HepG2 (cell line): Measurements from ENCODE around the gene FAM3B. TPM values are rescaled to one million over a fixed set of nuclear protein-coding genes. Genes with fewer than 3 reads are reported as not detected.

Experiments
- ATAC-seq: fragments of 200-7000 bp; cut with Tn5 transposase; 3 replicates; pipeline ENCODE4 v1.9.1; 2020; ENCODE audit warnings: mild to moderate bottlenecking, moderate library complexity
- BruUV-seq: library from RNA; stranded (reverse); fragments of 400-500 nt; replicated peaks from 2 replicates; lab custom pipeline; 2021; lab: Mats Ljungman, UMichigan
- CTCF ChIA-PET: fragments of 300-600 bp; formaldehyde crosslinking; extraction: SDS; loops from one replicate; lab custom pipeline; 2021; ENCODE audit warnings: low total read pairs, inconsistent platforms, low intra/inter-chr PET ratio; lab: Yijun Ruan, JAX
- POLR2A ChIA-PET: fragments of 350-600 bp; sonication (Branson Sonifier 250); formaldehyde crosslinking; loops from one replicate; lab custom pipeline; 2020; ENCODE audit warnings: antibody characterized with exemption, inconsistent platforms; lab: Yijun Ruan, JAX
- DNase-seq: peaks from one replicate; pipeline ENCODE4 v3.0.0-alpha.2; 2015; ENCODE audit warnings: low spot score
- FAIRE-seq: peaks from 3 replicates; lab custom pipeline; 2011; peaks lifted over from hg19 to GRCh38; lab: Jason Lieb, UNC
- H2AFZ ChIP-seq: one replicate; pipeline ENCODE4 v1.6.1; 2011; ENCODE audit warnings: low read length, inconsistent platforms
- H3K27ac ChIP-seq: fragments of 300-600 bp; 3 replicates; pipeline ENCODE4 v1.8.0; 2011; ENCODE audit warnings: mixed run types, mild to moderate bottlenecking, mixed read lengths, low read length, inconsistent platforms; ENCODE audit not compliant: insufficient read depth; ENCODE audit errors: extremely low read length
- H3K27me3 ChIP-seq, 2 experiments: fragments of 200-600 bp in 1 of 2; 2 replicates in 1 of 2; 3 replicates in 1 of 2; pipeline versions ENCODE4 v1.6.0 to v1.8.0; 2011; ENCODE audit warnings: low read length in 2 of 2, mild to moderate bottlenecking in 2 of 2, moderate library complexity in 2 of 2, inconsistent platforms in 1 of 2; ENCODE audit not compliant: insufficient read depth in 2 of 2, control insufficient read depth in 1 of 2
- H3K36me3 ChIP-seq, 2 experiments: fragments of 200-600 bp in 1 of 2; replicated peaks in 1 of 2; 2 replicates in 1 of 2; 3 replicates in 1 of 2; pipeline versions ENCODE4 v1.5.1 to v1.8.0; 2011; ENCODE audit warnings: low read length in 2 of 2, inconsistent platforms in 1 of 2; ENCODE audit not compliant: insufficient read depth in 2 of 2, control insufficient read depth in 1 of 2
- H3K4me1 ChIP-seq: 2 replicates; pipeline ENCODE4 v1.5.1; 2012; ENCODE audit warnings: low read length, inconsistent platforms; ENCODE audit not compliant: insufficient read depth
- H3K4me2 ChIP-seq: 2 replicates; pipeline ENCODE4 v1.6.0; 2011; ENCODE audit warnings: low read depth, low read length, inconsistent platforms
- H3K4me3 ChIP-seq, 3 experiments: fragments of 200-600 bp in 1 of 3; sonication (generic), shearing (Covaris generic) in 1 of 3; replicated peaks in 1 of 3; 2 replicates each; pipeline ENCODE4 v1.5.1; 2011 to 2016; ENCODE audit warnings: low read length in 3 of 3, inconsistent platforms in 2 of 3, low read depth in 2 of 3, mild to moderate bottlenecking in 2 of 3, control low read depth in 1 of 3, mixed read lengths in 1 of 3; ENCODE audit not compliant: insufficient read depth in 1 of 3
- H3K79me2 ChIP-seq: one replicate; pipeline ENCODE4 v1.6.1; 2011; ENCODE audit warnings: low read length, inconsistent platforms; ENCODE audit not compliant: insufficient read depth
- H3K9ac ChIP-seq: 2 replicates; pipeline ENCODE4 v1.6.0; 2011; ENCODE audit warnings: mild to moderate bottlenecking, low read depth, low read length, inconsistent platforms; ENCODE audit not compliant: insufficient read depth
- H3K9me3 ChIP-seq: 2 replicates; pipeline ENCODE4 v1.5.1; 2012; ENCODE audit warnings: mild to moderate bottlenecking, low read length
- H4K20me1 ChIP-seq: 2 replicates; pipeline ENCODE4 v1.6.0; 2011; ENCODE audit warnings: inconsistent platforms, mild to moderate bottlenecking, low read length, moderate library complexity; ENCODE audit not compliant: insufficient read depth
- ADNP ChIP-seq: sonication (generic); formaldehyde crosslinking; IDR thresholded peaks from 2 replicates; pipeline ENCODE4 v1.4.0; 2020; ENCODE audit warnings: missing genetic modification reagents
- ELF3 ChIP-seq: IDR thresholded peaks from 2 replicates; pipeline ENCODE4 v1.6.1; 2016; ENCODE audit warnings: missing genetic modification reagents, missing compliant biosample characterization
- GTF2F1 ChIP-seq: fragments of 150-350 bp; IDR thresholded peaks from 2 replicates; pipeline ENCODE4 v1.6.1; 2014; ENCODE audit warnings: low read length
- KLF12 ChIP-seq: sonication (generic); formaldehyde crosslinking; IDR thresholded peaks from 2 replicates; pipeline ENCODE4 v1.4.0; 2020; ENCODE audit warnings: missing genetic modification reagents, borderline replicate concordance
- PAX8 ChIP-seq: sonication (generic); formaldehyde crosslinking; IDR thresholded peaks from 2 replicates; pipeline ENCODE4 v1.8.0; 2022; ENCODE audit warnings: mild to moderate bottlenecking, missing genetic modification reagents, borderline replicate concordance
- YEATS2 ChIP-seq: sonication (generic); formaldehyde crosslinking; IDR thresholded peaks from 2 replicates; pipeline ENCODE4 v1.4.0; 2020; ENCODE audit warnings: missing genetic modification reagents, borderline replicate concordance
- ZNF251 ChIP-seq: sonication (generic); formaldehyde crosslinking; IDR thresholded peaks from 2 replicates; pipeline ENCODE4 v1.9.0; 2021; ENCODE audit warnings: mild to moderate bottlenecking, missing genetic modification reagents
- ZNF337 ChIP-seq: sonication (generic); formaldehyde crosslinking; IDR thresholded peaks from 2 replicates; pipeline ENCODE4 v1.5.1; 2020; ENCODE audit warnings: missing genetic modification reagents, low read depth, mild to moderate bottlenecking, borderline replicate concordance
- ZNF766 ChIP-seq: sonication (generic); formaldehyde crosslinking; IDR thresholded peaks from 2 replicates; pipeline ENCODE4 v1.5.0; 2020; ENCODE audit warnings: missing genetic modification reagents, borderline replicate concordance
- WGBS: methylation state at CpG from one replicate; pipeline ENCODE4 v1.1.6; 2017; ENCODE audit warnings: low lambda C conversion rate; 5-methylcytosine and 5-hydroxymethylcytosine counted together
- in situ Hi-C: cut with HindIII; loops from 2 replicates; pipeline ENCODE4 v1.10.0; 2017; ENCODE audit warnings: low pct_unique_long_range_greater_than_20kb; ENCODE audit not compliant: extremely low pct_ligation_motif_present
- intact Hi-C: fragments of 100-400 bp; cut with micrococcal nuclease; formaldehyde crosslinking; loops from one replicate; pipeline ENCODE4 v1.10.0; 2022; ENCODE audit not compliant: unreplicated experiment
- polyA plus RNA-seq, 8 experiments: library from polyadenylated mRNA; depleted of rRNA in 3 of 8; stranded (reverse) in 7 of 8; unstranded in 1 of 8; fragments of >200 nt; fragmentation: Illumina TruSeq in 4 of 8; extraction: Trizol in 4 of 8; gene quantifications; 2 replicates each; pipeline versions ENCODE4 v1.2.1 to v1.2.3, GENCODE V29; 2011 to 2016; ENCODE audit warnings: low read depth in 4 of 8, missing spikeins in 1 of 8, mixed read lengths in 1 of 8; ENCODE audit not compliant: insufficient read depth in 1 of 8
- total RNA-seq, 5 experiments: library from RNA; depleted of rRNA; stranded (reverse); fragments of >200 nt; fragmentation: Illumina TruSeq; extraction: Trizol; gene quantifications; 2 replicates each; pipeline ENCODE4 v1.2.3, GENCODE V29; 2016; ENCODE audit warnings: low read depth in 1 of 5
- TF ChIP-seq, protein P1 (sequence below): sonication (generic); formaldehyde crosslinking; IDR thresholded peaks from 2 replicates; pipeline ENCODE4 v1.5.0; 2020; ENCODE audit warnings: mild to moderate bottlenecking, missing genetic modification reagents, borderline replicate concordance
- TF ChIP-seq, protein P2 (sequence below): sonication (generic); formaldehyde crosslinking; IDR thresholded peaks from 2 replicates; pipeline ENCODE4 v1.4.0; 2020; ENCODE audit warnings: missing genetic modification reagents, borderline replicate concordance

The FAM3B gene
- total and polyA plus RNA-seq, 2 of the 13 experiments (the other 11 are each of a cell fraction or from before 2014, with no cell fraction given), result 46.5 to 62.0 TPM

DNA sequence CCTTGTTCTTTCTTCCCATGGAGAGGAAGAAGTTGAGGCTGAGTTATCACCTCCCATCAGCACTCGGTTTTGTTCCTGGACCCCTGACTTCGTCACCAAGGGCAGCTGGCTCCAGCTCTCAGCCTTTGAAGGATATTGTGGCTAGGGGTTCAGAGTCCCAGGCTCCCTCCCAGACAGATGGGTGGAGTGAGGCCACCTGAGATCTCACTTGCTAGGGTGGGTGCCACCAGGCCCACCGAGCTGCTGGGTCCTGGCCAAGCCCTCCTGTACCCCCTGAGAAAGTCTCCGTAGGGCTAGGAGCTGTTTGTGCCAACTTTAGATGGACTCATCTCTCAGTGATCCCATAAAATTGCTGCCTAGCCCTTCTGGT, 52.1 kb downstream of the FAM3B start (continued):
- TF ChIP-seq, protein P1, sequence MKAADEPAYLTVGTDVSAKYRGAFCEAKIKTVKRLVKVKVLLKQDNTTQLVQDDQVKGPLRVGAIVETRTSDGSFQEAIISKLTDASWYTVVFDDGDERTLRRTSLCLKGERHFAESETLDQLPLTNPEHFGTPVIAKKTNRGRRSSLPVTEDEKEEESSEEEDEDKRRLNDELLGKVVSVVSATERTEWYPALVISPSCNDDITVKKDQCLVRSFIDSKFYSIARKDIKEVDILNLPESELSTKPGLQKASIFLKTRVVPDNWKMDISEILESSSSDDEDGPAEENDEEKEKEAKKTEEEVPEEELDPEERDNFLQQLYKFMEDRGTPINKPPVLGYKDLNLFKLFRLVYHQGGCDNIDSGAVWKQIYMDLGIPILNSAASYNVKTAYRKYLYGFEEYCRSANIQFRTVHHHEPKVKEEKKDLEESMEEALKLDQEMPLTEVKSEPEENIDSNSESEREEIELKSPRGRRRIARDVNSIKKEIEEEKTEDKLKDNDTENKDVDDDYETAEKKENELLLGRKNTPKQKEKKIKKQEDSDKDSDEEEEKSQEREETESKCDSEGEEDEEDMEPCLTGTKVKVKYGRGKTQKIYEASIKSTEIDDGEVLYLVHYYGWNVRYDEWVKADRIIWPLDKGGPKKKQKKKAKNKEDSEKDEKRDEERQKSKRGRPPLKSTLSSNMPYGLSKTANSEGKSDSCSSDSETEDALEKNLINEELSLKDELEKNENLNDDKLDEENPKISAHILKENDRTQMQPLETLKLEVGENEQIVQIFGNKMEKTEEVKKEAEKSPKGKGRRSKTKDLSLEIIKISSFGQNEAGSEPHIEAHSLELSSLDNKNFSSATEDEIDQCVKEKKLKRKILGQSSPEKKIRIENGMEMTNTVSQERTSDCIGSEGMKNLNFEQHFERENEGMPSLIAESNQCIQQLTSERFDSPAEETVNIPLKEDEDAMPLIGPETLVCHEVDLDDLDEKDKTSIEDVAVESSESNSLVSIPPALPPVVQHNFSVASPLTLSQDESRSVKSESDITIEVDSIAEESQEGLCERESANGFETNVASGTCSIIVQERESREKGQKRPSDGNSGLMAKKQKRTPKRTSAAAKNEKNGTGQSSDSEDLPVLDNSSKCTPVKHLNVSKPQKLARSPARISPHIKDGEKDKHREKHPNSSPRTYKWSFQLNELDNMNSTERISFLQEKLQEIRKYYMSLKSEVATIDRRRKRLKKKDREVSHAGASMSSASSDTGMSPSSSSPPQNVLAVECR (CRISPR knock-in tag), result 0 out of 2 replicates have a peak, but pooled peaks have one; percentile 21
- no peak for TF ChIP-seq YEATS2
- TF ChIP-seq PAX8 (CRISPR knock-in tag), result no peak
- no peak for TF ChIP-seq ZNF251 (CRISPR knock-in tag)
- no peak for TF ChIP-seq ZNF337 (CRISPR knock-in tag)
- TF ChIP-seq ZNF766, result no peak

DNA sequence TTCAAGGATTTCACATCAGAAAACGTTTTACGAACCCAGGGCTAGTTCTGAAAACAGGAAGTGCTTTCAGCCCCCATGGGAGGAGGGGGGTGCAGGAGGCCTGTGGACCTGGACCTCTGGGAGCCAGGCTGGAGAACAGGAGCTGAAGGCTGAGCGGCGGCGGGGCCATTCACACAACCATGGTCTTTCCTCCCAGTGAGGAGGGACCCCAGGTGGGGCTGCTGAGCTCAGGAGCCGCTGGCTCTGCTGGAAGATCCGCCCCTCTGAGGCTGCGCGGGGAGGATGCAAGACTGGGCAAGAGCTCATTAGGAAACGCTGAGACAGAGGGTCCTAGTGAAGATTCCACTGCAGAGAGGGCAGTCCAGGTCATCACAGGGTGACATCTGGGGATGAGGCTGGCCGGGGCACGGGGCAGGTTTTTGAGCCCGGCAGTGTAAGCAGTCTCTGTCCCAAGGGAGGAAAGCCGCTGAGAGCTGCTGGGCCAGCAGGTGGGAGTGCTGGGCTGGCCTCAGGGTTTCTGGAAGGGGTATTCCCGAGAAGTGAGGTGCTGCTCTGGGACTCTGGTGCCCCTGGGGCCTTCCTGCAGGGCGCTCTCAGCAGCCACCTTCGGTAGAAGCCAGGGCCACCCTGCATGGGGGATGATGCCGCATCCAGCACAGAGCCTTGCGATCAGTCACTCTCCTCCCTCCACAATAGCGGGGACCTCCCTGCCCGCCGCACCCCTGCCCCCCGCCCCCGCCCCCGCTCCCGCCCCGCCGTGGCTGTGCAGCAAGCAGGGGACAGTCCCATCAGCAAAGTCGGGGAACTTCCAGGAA, 52.7 kb downstream of the FAM3B start:
- POLR2A ChIA-PET, result interaction anchor here (1.1 to 5.9 kb wide), 6 partner anchors 9 to 86 kb away, joined by 3 to 105 read pairs (median 10); partner anchors contain the start of gene FAM3B
- Histone ChIP-seq H3K4me2 (peak overlapping the region; percentile 98), H3K4me3 (peak overlapping the region; percentile 57 to 73 (median 67); a peak in 5 of 6 replicates), H3K27me3 (no peaks in the 10 kb centered on the region; a peak in 1 of 5 replicates), H2AFZ (no peak overlapping the region), H3K36me3 (no peaks in the 10 kb centered on the region), H3K9ac (peak overlapping the region; percentile 65), H3K79me2 (peaks cover 32% of the 10 kb centered on the region), H4K20me1 (0 out of 2 replicates have a peak, but pooled peaks cover 2% of the 10 kb centered on the region), H3K4me1 (peaks cover 56% of the 10 kb centered on the region), H3K27ac (peak overlapping the region; percentile 68), H3K9me3 (no peaks in the 10 kb centered on the region)
- ATAC-seq, result peak; percentile 76
- BruUV-seq, result no TSS peak
- WGBS, result 35% methylated on average over 19 of the region's 29 CpGs
- in situ Hi-C loops (no loop called here), intact Hi-C loops (loop anchor here (2.0 to 5.0 kb wide), 2 partner anchors 48 to 91 kb away; no protein-coding TSS in a partner anchor)
- CTCF ChIA-PET, result no interaction called here
- no peak for FAIRE-seq
- peak; percentile 40 for DNase-seq
- no peak for TF ChIP-seq ADNP (CRISPR knock-in tag)
- TF ChIP-seq, protein P2, sequence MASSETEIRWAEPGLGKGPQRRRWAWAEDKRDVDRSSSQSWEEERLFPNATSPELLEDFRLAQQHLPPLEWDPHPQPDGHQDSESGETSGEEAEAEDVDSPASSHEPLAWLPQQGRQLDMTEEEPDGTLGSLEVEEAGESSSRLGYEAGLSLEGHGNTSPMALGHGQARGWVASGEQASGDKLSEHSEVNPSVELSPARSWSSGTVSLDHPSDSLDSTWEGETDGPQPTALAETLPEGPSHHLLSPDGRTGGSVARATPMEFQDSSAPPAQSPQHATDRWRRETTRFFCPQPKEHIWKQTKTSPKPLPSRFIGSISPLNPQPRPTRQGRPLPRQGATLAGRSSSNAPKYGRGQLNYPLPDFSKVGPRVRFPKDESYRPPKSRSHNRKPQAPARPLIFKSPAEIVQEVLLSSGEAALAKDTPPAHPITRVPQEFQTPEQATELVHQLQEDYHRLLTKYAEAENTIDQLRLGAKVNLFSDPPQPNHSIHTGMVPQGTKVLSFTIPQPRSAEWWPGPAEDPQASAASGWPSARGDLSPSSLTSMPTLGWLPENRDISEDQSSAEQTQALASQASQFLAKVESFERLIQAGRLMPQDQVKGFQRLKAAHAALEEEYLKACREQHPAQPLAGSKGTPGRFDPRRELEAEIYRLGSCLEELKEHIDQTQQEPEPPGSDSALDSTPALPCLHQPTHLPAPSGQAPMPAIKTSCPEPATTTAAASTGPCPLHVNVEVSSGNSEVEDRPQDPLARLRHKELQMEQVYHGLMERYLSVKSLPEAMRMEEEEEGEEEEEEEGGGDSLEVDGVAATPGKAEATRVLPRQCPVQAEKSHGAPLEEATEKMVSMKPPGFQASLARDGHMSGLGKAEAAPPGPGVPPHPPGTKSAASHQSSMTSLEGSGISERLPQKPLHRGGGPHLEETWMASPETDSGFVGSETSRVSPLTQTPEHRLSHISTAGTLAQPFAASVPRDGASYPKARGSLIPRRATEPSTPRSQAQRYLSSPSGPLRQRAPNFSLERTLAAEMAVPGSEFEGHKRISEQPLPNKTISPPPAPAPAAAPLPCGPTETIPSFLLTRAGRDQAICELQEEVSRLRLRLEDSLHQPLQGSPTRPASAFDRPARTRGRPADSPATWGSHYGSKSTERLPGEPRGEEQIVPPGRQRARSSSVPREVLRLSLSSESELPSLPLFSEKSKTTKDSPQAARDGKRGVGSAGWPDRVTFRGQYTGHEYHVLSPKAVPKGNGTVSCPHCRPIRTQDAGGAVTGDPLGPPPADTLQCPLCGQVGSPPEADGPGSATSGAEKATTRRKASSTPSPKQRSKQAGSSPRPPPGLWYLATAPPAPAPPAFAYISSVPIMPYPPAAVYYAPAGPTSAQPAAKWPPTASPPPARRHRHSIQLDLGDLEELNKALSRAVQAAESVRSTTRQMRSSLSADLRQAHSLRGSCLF (CRISPR knock-in tag), result no peak
- peak; percentile 22; the same call in 1 of the 2 replicates for TF ChIP-seq ELF3 (CRISPR knock-in tag)
- TF ChIP-seq GTF2F1, result no peak
- no peak for TF ChIP-seq KLF12 (CRISPR knock-in tag)
